ENCODE measurements around the gene TSKU. TPM values are rescaled to one million over a fixed set of nuclear protein-coding genes. Genes with fewer than 3 reads are reported as not detected.
"Not testable (repeated sequence)": the region's sequence is repeated elsewhere in the genome, so short reads cannot be mapped to it uniquely, and the experiment has no call there.

The TSKU gene
- total RNA-seq, 1 donor from 2014 or later = 144 TPM

DNA sequence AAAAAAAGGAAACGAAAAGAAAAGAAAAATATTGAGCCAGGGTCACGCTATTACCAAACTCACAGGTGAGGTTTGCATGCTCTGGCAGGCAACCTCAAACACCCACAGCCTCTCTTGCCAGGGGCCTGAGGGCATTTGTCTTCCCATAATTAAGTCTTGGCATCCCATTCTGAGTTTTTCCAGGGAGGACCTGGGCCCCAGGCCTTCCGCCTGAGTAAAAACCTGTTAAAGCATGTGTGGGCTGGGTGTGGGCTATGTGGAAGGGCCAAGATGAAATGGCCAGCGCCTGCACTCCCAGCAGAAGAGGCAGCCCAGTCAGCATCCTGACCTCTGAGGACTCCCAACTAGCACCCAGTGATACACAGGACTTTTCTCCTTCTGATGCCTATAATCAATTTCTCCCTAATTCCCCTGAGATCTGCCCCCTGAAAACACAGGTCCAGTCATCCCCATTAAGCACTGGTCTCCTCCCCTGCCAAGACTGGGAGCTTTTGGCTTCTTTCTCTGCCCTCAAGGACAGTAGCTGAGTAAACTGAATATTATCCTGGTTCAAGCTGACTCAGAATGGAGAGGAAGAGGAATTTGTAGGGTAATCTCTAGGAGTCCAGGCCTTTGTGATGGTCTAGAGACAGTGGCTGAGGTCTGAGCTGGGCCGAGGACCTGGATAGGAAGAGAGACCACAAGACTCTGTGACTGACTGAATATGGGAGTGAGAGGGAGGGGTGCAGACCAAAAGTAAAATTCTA is 42.0 kb downstream of the TSKU start:
- H3K27ac ChIP-seq = peak overlapping the region; percentile 33
- no peak overlapping the region for H3K4me3 ChIP-seq
- peak in 1 of 2 donors; percentile 83 for DNase-seq (ENCODE audit: extremely low spot score in 2 of 2)
- H3K36me3 ChIP-seq = no peaks in the 10 kb centered on the region
- H3K4me1 ChIP-seq = peaks cover 19% of the 10 kb centered on the region
- no peaks in the 10 kb centered on the region for H3K9me3 ChIP-seq
- no peaks in the 10 kb centered on the region for H3K27me3 ChIP-seq
- TF ChIP-seq, protein P1, sequence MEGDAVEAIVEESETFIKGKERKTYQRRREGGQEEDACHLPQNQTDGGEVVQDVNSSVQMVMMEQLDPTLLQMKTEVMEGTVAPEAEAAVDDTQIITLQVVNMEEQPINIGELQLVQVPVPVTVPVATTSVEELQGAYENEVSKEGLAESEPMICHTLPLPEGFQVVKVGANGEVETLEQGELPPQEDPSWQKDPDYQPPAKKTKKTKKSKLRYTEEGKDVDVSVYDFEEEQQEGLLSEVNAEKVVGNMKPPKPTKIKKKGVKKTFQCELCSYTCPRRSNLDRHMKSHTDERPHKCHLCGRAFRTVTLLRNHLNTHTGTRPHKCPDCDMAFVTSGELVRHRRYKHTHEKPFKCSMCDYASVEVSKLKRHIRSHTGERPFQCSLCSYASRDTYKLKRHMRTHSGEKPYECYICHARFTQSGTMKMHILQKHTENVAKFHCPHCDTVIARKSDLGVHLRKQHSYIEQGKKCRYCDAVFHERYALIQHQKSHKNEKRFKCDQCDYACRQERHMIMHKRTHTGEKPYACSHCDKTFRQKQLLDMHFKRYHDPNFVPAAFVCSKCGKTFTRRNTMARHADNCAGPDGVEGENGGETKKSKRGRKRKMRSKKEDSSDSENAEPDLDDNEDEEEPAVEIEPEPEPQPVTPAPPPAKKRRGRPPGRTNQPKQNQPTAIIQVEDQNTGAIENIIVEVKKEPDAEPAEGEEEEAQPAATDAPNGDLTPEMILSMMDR (IDR thresholded peaks at IDR 0.05) = no peak
- TF ChIP-seq POLR2AphosphoS5 (IDR thresholded peaks at IDR 0.05; ENCODE audit: insufficient read depth in 1 of 2, low read depth in 1 of 2) = no peak
- TF ChIP-seq POLR2A (IDR thresholded peaks at IDR 0.05) = no peak
- intact Hi-C loops (cut with DNase I) = no loop called here

DNA sequence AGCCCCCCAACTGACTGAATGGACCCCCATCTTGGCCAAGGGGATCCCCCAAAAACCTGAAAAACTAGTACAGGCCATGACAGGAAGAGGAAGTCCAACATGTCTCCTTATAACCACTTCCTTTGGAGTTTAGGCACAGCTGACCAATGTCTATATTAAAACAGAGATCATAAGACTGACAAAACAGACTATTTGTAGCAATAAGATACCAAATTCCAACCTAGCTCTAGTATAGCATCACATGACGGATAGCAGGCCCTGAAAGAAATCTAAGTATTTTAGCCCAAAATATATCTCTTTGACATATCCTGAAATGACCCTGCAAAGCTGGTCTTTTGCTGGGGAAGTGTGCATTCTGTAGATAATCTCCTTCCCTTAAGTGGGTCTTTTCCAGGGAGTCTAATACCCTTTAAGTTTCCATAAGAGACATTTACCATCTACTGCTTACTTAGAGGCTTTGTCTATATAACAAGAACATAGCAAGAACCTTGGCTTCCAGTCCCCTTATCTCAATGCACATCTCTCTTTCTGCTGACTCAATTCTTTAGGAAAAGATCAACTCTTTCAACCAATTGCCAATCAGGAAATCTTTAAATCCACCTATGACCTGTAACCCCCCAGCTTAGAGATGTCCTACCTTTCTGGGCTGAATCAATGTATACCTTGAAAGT is 42.7 kb downstream of the TSKU start:
- intact Hi-C loops (cut with DNase I) = no loop called here
- H3K27ac ChIP-seq = peak overlapping the region; percentile 33

DNA sequence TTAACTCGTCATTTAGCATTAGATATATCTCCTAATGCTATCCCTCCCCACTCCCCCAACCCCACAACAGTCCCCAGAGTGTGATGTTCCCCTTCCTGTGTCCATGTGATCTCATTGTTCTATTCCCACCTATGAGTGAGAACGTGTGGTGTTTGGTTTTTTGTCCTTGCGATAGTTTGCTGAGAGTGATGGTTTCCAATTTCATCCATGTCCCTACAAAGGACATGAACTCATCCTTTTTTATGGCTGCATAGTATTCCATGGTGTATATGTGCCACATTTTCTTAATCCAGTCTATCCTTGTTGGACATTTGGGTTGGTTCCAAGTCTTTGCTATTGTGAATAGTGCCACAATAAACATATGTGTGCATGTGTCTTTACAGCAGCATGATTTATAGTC is 43.4 kb downstream of the TSKU start:
- peaks cover 32% of the 10 kb centered on the region for H3K4me1 ChIP-seq
- H3K9me3 ChIP-seq; DNase-seq (ENCODE audit: extremely low spot score in 2 of 2); H3K4me3 ChIP-seq; H3K27ac ChIP-seq; intact Hi-C loops (cut with DNase I); H3K36me3 ChIP-seq; H3K27me3 ChIP-seq: not testable (repeated sequence)

More for the DNA sequence above, 42.7 kb downstream of the TSKU start:
- Histone ChIP-seq H3K36me3 (no peaks in the 10 kb centered on the region), H3K27me3 (no peaks in the 10 kb centered on the region), H3K4me3 (no peak overlapping the region), H3K9me3 (no peaks in the 10 kb centered on the region), H3K4me1 (peaks cover 26% of the 10 kb centered on the region)
- TF ChIP-seq, protein P1 (IDR thresholded peaks at IDR 0.05) = no peak
- TF ChIP-seq POLR2AphosphoS5 (IDR thresholded peaks at IDR 0.05; ENCODE audit: insufficient read depth in 1 of 2, low read depth in 1 of 2) (no peak), POLR2A (IDR thresholded peaks at IDR 0.05) (no peak)
- no peak for DNase-seq (ENCODE audit: extremely low spot score in 2 of 2)

DNA sequence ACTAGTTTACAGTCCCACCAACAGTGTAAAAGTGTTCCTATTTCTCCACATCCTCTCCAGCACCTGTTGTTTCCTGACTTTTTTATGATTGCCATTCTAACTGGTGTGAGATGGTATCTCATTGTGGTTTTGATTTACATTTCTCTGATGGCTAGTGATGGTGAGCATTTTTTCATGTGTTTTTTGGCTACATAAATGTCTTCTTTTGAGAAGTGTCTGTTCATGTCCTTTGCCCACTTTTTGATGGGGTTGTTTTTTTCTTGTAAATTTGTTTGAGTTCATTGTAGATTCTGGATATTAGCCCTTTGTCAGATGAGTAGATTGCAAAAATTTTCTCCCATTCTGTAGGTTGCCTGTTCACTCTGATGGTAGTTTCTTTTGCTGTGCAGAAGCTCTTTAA is 43.8 kb downstream of the TSKU start:
- H3K4me3 ChIP-seq; H3K9me3 ChIP-seq; H3K27ac ChIP-seq; H3K36me3 ChIP-seq; H3K27me3 ChIP-seq; intact Hi-C loops (cut with DNase I); DNase-seq (ENCODE audit: extremely low spot score in 2 of 2): not testable (repeated sequence)
- peaks cover 33% of the 10 kb centered on the region for H3K4me1 ChIP-seq

DNA sequence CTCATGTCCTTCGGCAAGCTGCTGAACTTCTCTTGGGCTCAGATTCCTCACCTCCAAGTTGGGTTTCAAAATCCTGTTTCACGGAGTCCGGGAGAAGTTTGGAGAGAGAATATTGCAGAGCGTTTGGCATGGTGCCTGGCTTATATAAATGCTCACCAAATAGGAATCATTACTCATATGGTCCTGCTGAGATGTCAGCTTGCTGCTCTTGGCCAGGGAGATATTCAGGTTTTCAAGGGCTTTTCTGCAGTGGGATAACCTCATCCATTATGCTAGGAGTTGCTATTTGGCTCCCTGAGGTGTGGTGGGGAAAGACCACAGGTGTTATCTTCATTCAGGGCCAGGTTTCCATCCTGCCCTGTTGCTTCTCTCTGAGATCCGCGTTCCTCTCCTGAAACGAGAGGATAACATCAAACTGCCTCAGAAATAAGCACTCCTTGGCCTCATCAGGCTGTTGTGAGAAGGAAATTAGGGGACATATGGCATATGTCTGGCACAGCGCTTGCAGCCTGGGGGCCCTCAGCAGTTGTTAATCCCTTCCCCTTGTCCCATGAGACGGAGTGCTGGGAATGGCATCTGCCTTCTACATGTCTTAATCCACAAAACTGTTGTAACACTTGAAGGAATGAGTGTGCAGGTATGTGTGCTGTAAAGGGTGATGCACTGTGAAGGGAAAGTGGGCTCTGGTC is 47.6 kb downstream of the TSKU start:
- DNase-seq (ENCODE audit: extremely low spot score in 2 of 2) = peak in 1 of 2 donors; percentile 76
- Histone ChIP-seq H3K4me3 (no peak overlapping the region), H3K36me3 (no peaks in the 10 kb centered on the region), H3K27ac (no peak overlapping the region), H3K4me1 (peaks cover 22% of the 10 kb centered on the region), H3K27me3 (no peaks in the 10 kb centered on the region), H3K9me3 (no peaks in the 10 kb centered on the region)
- TF ChIP-seq POLR2AphosphoS5 (IDR thresholded peaks at IDR 0.05; ENCODE audit: insufficient read depth in 1 of 2, low read depth in 1 of 2) (no peak), POLR2A (IDR thresholded peaks at IDR 0.05) (no peak)
- TF ChIP-seq, protein P1 (IDR thresholded peaks at IDR 0.05) = no peak
- intact Hi-C loops (cut with DNase I) = no loop called here
